SK-N-SH (cell line): ENCODE results near the gene NOD2. TPM values are rescaled to one million over a fixed set of nuclear protein-coding genes. Genes with fewer than 3 reads are reported as not detected.

Source experiments
- CTCF ChIA-PET: fragments of 300-600, 350-600 bp; formaldehyde crosslinking; extraction: SDS; loops from one replicate; lab custom pipeline; 2021; lab: Yijun Ruan, JAX
- POLR2A ChIA-PET: fragments of 350-600 bp; sonication (Branson Sonifier 250); formaldehyde crosslinking; extraction: SDS; loops from one replicate; lab custom pipeline; 2020; ENCODE audit warnings: antibody characterized with exemption, inconsistent platforms; lab: Yijun Ruan, JAX
- DNase-seq: peaks from one replicate; pipeline ENCODE4 v3.0.0; 2012
- H2AFZ ChIP-seq: fragments of 200-600 bp; sonication (generic); 2 replicates; pipeline ENCODE4 v1.8.1; 2016; ENCODE audit warnings: antibody characterized with exemption, mild to moderate bottlenecking, low read depth
- H3F3A ChIP-seq: fragments of 200-600 bp; sonication (generic); replicated peaks from 2 replicates; pipeline ENCODE3; 2016; ENCODE audit warnings: antibody characterized with exemption, mild to moderate bottlenecking; ENCODE audit not compliant: insufficient read depth
- H3K27ac ChIP-seq, 2 experiments: fragments of 200-500 bp in 1 of 2; fragments of 200-600 bp in 1 of 2; sonication (Bioruptor generic) in 1 of 2; sonication (generic), shearing (Covaris generic) in 1 of 2; 2 replicates each; pipeline versions ENCODE4 v1.5.1 to v1.6.1; 2014 to 2016; ENCODE audit warnings: low read depth in 2 of 2, inconsistent platforms in 1 of 2, low read length in 1 of 2, mild to moderate bottlenecking in 1 of 2, mixed read lengths in 1 of 2
- H3K27me3 ChIP-seq: fragments of 200-600 bp; sonication (generic), shearing (Covaris generic); 2 replicates; pipeline ENCODE4 v1.6.1; 2016; ENCODE audit warnings: mixed run types; ENCODE audit not compliant: insufficient read depth
- H3K36me3 ChIP-seq, 2 experiments: fragments of 200-500 bp in 1 of 2; fragments of 200-600 bp in 1 of 2; sonication (Bioruptor generic) in 1 of 2; sonication (generic) in 1 of 2; replicated peaks in 1 of 2; 2 replicates each; pipeline versions ENCODE3 to v1.5.1; 2014 to 2016; ENCODE audit warnings: low read length in 1 of 2, mild to moderate bottlenecking in 1 of 2; ENCODE audit not compliant: insufficient read depth in 2 of 2, control insufficient read depth in 1 of 2
- H3K4me1 ChIP-seq, 2 experiments: fragments of 200-500 bp in 1 of 2; fragments of 200-600 bp in 1 of 2; sonication (Bioruptor generic) in 1 of 2; sonication (generic), shearing (Covaris generic) in 1 of 2; 2 replicates each; pipeline versions ENCODE4 v1.5.1 to v1.6.1; 2014 to 2016; ENCODE audit warnings: low read depth in 1 of 2, low read length in 1 of 2, mixed run types in 1 of 2; ENCODE audit not compliant: insufficient read depth in 2 of 2, control insufficient read depth in 1 of 2
- H3K4me2 ChIP-seq: fragments of 200-600 bp; sonication (generic), shearing (Covaris generic); 2 replicates; pipeline ENCODE4 v1.6.1; 2017; ENCODE audit warnings: mixed run types
- H3K4me3 ChIP-seq, 2 experiments: fragments of 200-500 bp in 1 of 2; fragments of 200-600 bp in 1 of 2; sonication (Bioruptor generic) in 1 of 2; sonication (generic), shearing (Covaris generic) in 1 of 2; 2 replicates each; pipeline versions ENCODE4 v1.5.1 to v1.8.1; 2014 to 2016; ENCODE audit warnings: low read depth in 2 of 2, inconsistent platforms in 1 of 2, low read length in 1 of 2, mild to moderate bottlenecking in 1 of 2, mixed read lengths in 1 of 2, moderate library complexity in 1 of 2
- H3K79me2 ChIP-seq: fragments of 200-600 bp; sonication (generic); 2 replicates; pipeline ENCODE4 v1.8.1; 2017; ENCODE audit warnings: mild to moderate bottlenecking; ENCODE audit not compliant: insufficient read depth
- H3K9ac ChIP-seq: fragments of 200-600 bp; sonication (generic); 2 replicates; pipeline ENCODE4 v1.6.1; 2017; ENCODE audit warnings: mixed run types
- H3K9me2 ChIP-seq: fragments of 200-600 bp; sonication (generic); 2 replicates; pipeline ENCODE4 v1.6.1; 2017; ENCODE audit warnings: mixed run types
- H3K9me3 ChIP-seq: fragments of 200-600 bp; sonication (generic); 2 replicates; pipeline ENCODE4 v1.6.1; 2017; ENCODE audit warnings: mixed run types, mild to moderate bottlenecking, moderate library complexity
- H4K20me1 ChIP-seq: fragments of 200-600 bp; sonication (generic); 2 replicates; pipeline ENCODE4 v1.6.1; 2017; ENCODE audit warnings: mild to moderate bottlenecking, mixed run types; ENCODE audit not compliant: insufficient read depth
- CHD2 ChIP-seq: fragments of 150-350 bp; IDR thresholded peaks from 2 replicates; pipeline ENCODE4 v1.6.1; 2018; ENCODE audit warnings: low read length; ENCODE audit not compliant: partially characterized antibody
- ELF1 ChIP-seq: IDR thresholded peaks from 2 replicates; pipeline ENCODE4 v1.4.0; 2012
- EP300 ChIP-seq, 2 experiments: IDR thresholded peaks; 2 replicates each; pipeline versions ENCODE4 v1.4.0 to v1.6.1; 2012; ENCODE audit warnings: borderline replicate concordance in 1 of 2, low read depth in 1 of 2, low read length in 1 of 2
- EZH2phosphoT487 ChIP-seq: fragments of 200-600 bp; sonication (generic); IDR thresholded peaks from 2 replicates; pipeline ENCODE4 v1.6.1; 2017; ENCODE audit warnings: low read depth, mixed run types, mild to moderate bottlenecking, antibody characterized with exemption, moderate library complexity, borderline replicate concordance
- FOXJ3 ChIP-seq: sonication (generic); formaldehyde crosslinking; IDR thresholded peaks from 2 replicates; pipeline ENCODE4 v1.5.1; 2020; ENCODE audit warnings: mild to moderate bottlenecking, missing genetic modification reagents
- FOXM1 ChIP-seq: IDR thresholded peaks from 2 replicates; pipeline ENCODE4 v1.4.0; 2012; ENCODE audit warnings: low read depth, mild to moderate bottlenecking
- GATA2 ChIP-seq: sonication (generic); formaldehyde crosslinking; IDR thresholded peaks from 2 replicates; pipeline ENCODE4 v1.5.0; 2020; ENCODE audit warnings: mild to moderate bottlenecking, missing genetic modification reagents
- MEF2A ChIP-seq: IDR thresholded peaks from 2 replicates; pipeline ENCODE4 v1.4.0; 2012; ENCODE audit warnings: low read depth, borderline replicate concordance
- MXI1 ChIP-seq: IDR thresholded peaks from 2 replicates; pipeline ENCODE4 v1.6.1; 2012; ENCODE audit warnings: mild to moderate bottlenecking, low read depth, low read length, improper control_type of control experiment
- NFIC ChIP-seq: IDR thresholded peaks from 2 replicates; pipeline ENCODE4 v1.4.0; 2012; ENCODE audit warnings: borderline replicate concordance
- NRF1 ChIP-seq: IDR thresholded peaks from 2 replicates; pipeline ENCODE4 v1.6.1; 2012; ENCODE audit warnings: low read depth, mild to moderate bottlenecking, low read length
- POLR2AphosphoS5 ChIP-seq: IDR thresholded peaks from 2 replicates; pipeline ENCODE4 v1.6.1; 2012; ENCODE audit warnings: low read depth, low read length
- RAD21 ChIP-seq: IDR thresholded peaks from 2 replicates; pipeline ENCODE4 v1.6.1; 2012; ENCODE audit warnings: mild to moderate bottlenecking, low read length
- RCOR1 ChIP-seq: fragments of 150-350 bp; IDR thresholded peaks from 2 replicates; pipeline ENCODE4 v1.6.1; 2017; ENCODE audit warnings: antibody characterized with exemption, low read length
- RXRA ChIP-seq: IDR thresholded peaks from 2 replicates; pipeline ENCODE4 v1.4.0; 2012; ENCODE audit warnings: low read depth, mild to moderate bottlenecking, borderline replicate concordance
- SIN3A ChIP-seq: IDR thresholded peaks from 2 replicates; pipeline ENCODE4 v1.6.1; 2012; ENCODE audit warnings: low read depth, mild to moderate bottlenecking, low read length, moderate library complexity, borderline replicate concordance
- TAF1 ChIP-seq: IDR thresholded peaks from 2 replicates; pipeline ENCODE4 v1.6.1; 2012; ENCODE audit warnings: low read depth, mild to moderate bottlenecking, low read length, moderate library complexity, borderline replicate concordance
- TCF12 ChIP-seq: IDR thresholded peaks from 2 replicates; pipeline ENCODE4 v1.4.0; 2012
- TEAD4 ChIP-seq: IDR thresholded peaks from 2 replicates; pipeline ENCODE4 v1.4.0; 2012; ENCODE audit warnings: mild to moderate bottlenecking, borderline replicate concordance; ENCODE audit not compliant: insufficient read depth
- YY1 ChIP-seq: IDR thresholded peaks from 2 replicates; pipeline ENCODE4 v1.4.0; 2012; ENCODE audit warnings: low read depth, mild to moderate bottlenecking
- WGBS: methylation state at CpG from one replicate; pipeline ENCODE4 v1.1.6; 2017; ENCODE audit warnings: low lambda C conversion rate; 5-methylcytosine and 5-hydroxymethylcytosine counted together
- polyA plus RNA-seq, 3 experiments: library from polyadenylated mRNA; depleted of rRNA; stranded (reverse); fragments of >200 nt; gene quantifications; 2 replicates each; pipeline ENCODE4 v1.2.3, GENCODE V29; 2012
- TF ChIP-seq, protein P1 (sequence below): IDR thresholded peaks from 2 replicates; pipeline ENCODE4; 2012
- TF ChIP-seq, protein P2 (sequence below): IDR thresholded peaks from 2 replicates; pipeline ENCODE4 v1.4.0; 2012; ENCODE audit warnings: low read depth
- TF ChIP-seq, protein P3 (sequence below): IDR thresholded peaks from 2 replicates; pipeline ENCODE4 v1.4.0; 2012; ENCODE audit warnings: low read depth, borderline replicate concordance
- TF ChIP-seq, protein P4 (sequence below): IDR thresholded peaks from 2 replicates; pipeline ENCODE4 v1.4.0; 2012; ENCODE audit warnings: low read depth, borderline replicate concordance

The NOD2 gene
- polyA plus RNA-seq, 1 of the 3 experiments (the other 2 are of a cell fraction), result not detected

DNA sequence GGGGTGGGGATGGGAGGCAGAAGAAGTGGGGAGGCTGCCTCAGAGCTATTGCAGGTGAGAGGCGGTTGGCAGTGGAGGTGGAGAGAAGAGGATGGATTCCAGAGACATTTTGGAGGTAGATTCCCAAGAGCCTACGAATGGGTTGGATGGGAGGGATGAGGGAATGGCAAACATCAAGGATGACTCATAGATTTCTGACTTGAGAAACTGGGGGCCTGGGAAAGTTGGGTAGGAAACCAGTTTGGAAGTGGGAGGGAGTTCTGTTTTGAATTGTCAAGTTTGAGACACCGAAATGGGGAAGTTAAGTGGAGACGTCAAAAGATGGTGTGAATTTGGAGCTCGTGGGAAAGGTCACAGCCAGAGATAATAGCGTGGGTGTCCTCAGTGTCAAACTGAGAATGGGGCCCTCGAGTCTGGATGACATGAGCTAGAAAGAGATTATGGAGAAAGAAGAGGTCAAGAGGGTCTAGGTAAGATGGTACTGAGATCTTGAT is 42.3 kb downstream of the NOD2 start:
- H3K27me3 ChIP-seq, result no peaks in the 10 kb centered on the region
- H2AFZ ChIP-seq, result no peak overlapping the region
- H3K4me1 ChIP-seq, result no peaks in the 10 kb centered on the region
- no peak overlapping the region for H3K27ac ChIP-seq
- no peaks in the 10 kb centered on the region for H3K9me3 ChIP-seq
- ChIA-PET POLR2A (no interaction called here), CTCF (interaction anchor here (1.0 to 1.1 kb wide), 3 partner anchors 11 to 71 kb away, joined by 3 read pairs; no protein-coding TSS in a partner anchor)
- no peak overlapping the region for H3K9ac ChIP-seq
- H3K9me2 ChIP-seq, result no peaks in the 10 kb centered on the region
- no peak for TF ChIP-seq RCOR1
- no peak for TF ChIP-seq TAF1
- no peak for TF ChIP-seq MXI1
- TF ChIP-seq TCF12, result no peak
- no peak for TF ChIP-seq FOXM1
- TF ChIP-seq EP300 (IDR thresholded peaks at IDR 0.05; ENCODE audit: borderline replicate concordance in 1 of 2, low read depth in 1 of 2, low read length in 1 of 2), result no peak
- no peak for TF ChIP-seq EZH2phosphoT487
- TF ChIP-seq NRF1, result no peak
- TF ChIP-seq SIN3A, result no peak
- TF ChIP-seq GATA2, result no peak
- TF ChIP-seq, protein P1, sequence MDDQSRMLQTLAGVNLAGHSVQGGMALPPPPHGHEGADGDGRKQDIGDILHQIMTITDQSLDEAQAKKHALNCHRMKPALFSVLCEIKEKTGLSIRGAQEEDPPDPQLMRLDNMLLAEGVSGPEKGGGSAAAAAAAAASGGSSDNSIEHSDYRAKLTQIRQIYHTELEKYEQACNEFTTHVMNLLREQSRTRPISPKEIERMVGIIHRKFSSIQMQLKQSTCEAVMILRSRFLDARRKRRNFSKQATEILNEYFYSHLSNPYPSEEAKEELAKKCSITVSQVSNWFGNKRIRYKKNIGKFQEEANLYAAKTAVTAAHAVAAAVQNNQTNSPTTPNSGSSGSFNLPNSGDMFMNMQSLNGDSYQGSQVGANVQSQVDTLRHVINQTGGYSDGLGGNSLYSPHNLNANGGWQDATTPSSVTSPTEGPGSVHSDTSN, result no peak
- TF ChIP-seq MEF2A, result no peak
- TF ChIP-seq TEAD4, result no peak
- no peak for TF ChIP-seq YY1
- no peak for TF ChIP-seq FOXJ3
- TF ChIP-seq ELF1, result no peak
- no peak for TF ChIP-seq CHD2
- TF ChIP-seq NFIC, result no peak
- no peaks in the 10 kb centered on the region for H3K79me2 ChIP-seq
- 55% methylated on average over 7 of the region's 7 CpGs for WGBS
- H3K36me3 ChIP-seq, result no peaks in the 10 kb centered on the region
- no peak for DNase-seq
- no peaks in the 10 kb centered on the region for H3F3A ChIP-seq
- no peak overlapping the region for H3K4me3 ChIP-seq
- H3K4me2 ChIP-seq, result no peak overlapping the region
- H4K20me1 ChIP-seq, result no peaks in the 10 kb centered on the region

GRCh38 chr16:50736448-50736847 is 43.0 kb downstream of the NOD2 start:
- TF ChIP-seq RXRA (no peak), MEF2A (no peak), FOXJ3 (no peak), POLR2AphosphoS5 (no peak), RAD21 (no peak), YY1 (no peak), TCF12 (no peak), EZH2phosphoT487 (no peak), GATA2 (no peak), RCOR1 (no peak)
- TF ChIP-seq, protein P2, sequence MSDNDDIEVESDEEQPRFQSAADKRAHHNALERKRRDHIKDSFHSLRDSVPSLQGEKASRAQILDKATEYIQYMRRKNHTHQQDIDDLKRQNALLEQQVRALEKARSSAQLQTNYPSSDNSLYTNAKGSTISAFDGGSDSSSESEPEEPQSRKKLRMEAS, result no peak
- TF ChIP-seq, protein P3, sequence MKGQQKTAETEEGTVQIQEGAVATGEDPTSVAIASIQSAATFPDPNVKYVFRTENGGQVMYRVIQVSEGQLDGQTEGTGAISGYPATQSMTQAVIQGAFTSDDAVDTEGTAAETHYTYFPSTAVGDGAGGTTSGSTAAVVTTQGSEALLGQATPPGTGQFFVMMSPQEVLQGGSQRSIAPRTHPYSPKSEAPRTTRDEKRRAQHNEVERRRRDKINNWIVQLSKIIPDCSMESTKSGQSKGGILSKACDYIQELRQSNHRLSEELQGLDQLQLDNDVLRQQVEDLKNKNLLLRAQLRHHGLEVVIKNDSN, result no peak
- TF ChIP-seq, protein P4, sequence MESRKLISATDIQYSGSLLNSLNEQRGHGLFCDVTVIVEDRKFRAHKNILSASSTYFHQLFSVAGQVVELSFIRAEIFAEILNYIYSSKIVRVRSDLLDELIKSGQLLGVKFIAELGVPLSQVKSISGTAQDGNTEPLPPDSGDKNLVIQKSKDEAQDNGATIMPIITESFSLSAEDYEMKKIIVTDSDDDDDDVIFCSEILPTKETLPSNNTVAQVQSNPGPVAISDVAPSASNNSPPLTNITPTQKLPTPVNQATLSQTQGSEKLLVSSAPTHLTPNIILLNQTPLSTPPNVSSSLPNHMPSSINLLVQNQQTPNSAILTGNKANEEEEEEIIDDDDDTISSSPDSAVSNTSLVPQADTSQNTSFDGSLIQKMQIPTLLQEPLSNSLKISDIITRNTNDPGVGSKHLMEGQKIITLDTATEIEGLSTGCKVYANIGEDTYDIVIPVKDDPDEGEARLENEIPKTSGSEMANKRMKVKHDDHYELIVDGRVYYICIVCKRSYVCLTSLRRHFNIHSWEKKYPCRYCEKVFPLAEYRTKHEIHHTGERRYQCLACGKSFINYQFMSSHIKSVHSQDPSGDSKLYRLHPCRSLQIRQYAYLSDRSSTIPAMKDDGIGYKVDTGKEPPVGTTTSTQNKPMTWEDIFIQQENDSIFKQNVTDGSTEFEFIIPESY, result no peak
- TF ChIP-seq, all 33 proteins: peak for 0
- ChIA-PET CTCF (interaction anchor here (0.6 to 1.1 kb wide), 6 partner anchors 11 to 70 kb away, joined by 3 read pairs; no protein-coding TSS in a partner anchor), POLR2A (no interaction called here)
- Histone ChIP-seq H4K20me1 (no peaks in the 10 kb centered on the region), H3K9ac (no peak overlapping the region), H3F3A (no peaks in the 10 kb centered on the region), H3K4me3 (no peak overlapping the region), H3K27ac (no peak overlapping the region), H3K27me3 (no peaks in the 10 kb centered on the region), H3K4me2 (no peak overlapping the region), H3K36me3 (no peaks in the 10 kb centered on the region), H3K79me2 (no peaks in the 10 kb centered on the region), H2AFZ (no peak overlapping the region), H3K9me3 (no peaks in the 10 kb centered on the region), H3K9me2 (no peaks in the 10 kb centered on the region), H3K4me1 (peaks cover 0 to 4% of the 10 kb centered on the region in 2 experiments; a peak in 1 of 4 replicates)
- 74% methylated on average over 5 of the region's 9 CpGs for WGBS
- no peak for DNase-seq
